Measurements from ENCODE around the gene DOCK8.

GRCh38 chr9:462606-463005 lies 247.9 kb downstream of the DOCK8 start:
- no peak for TF ChIP-seq POLR2A (IDR thresholded peaks at IDR 0.05)
- TF ChIP-seq, protein P1, sequence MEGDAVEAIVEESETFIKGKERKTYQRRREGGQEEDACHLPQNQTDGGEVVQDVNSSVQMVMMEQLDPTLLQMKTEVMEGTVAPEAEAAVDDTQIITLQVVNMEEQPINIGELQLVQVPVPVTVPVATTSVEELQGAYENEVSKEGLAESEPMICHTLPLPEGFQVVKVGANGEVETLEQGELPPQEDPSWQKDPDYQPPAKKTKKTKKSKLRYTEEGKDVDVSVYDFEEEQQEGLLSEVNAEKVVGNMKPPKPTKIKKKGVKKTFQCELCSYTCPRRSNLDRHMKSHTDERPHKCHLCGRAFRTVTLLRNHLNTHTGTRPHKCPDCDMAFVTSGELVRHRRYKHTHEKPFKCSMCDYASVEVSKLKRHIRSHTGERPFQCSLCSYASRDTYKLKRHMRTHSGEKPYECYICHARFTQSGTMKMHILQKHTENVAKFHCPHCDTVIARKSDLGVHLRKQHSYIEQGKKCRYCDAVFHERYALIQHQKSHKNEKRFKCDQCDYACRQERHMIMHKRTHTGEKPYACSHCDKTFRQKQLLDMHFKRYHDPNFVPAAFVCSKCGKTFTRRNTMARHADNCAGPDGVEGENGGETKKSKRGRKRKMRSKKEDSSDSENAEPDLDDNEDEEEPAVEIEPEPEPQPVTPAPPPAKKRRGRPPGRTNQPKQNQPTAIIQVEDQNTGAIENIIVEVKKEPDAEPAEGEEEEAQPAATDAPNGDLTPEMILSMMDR (IDR thresholded peaks at IDR 0.05) = no peak
